Keratinocyte (primary cell): Measurements from ENCODE around the gene EPB41L2. TPM values are rescaled to one million over a fixed set of nuclear protein-coding genes. Genes with fewer than 3 reads are reported as not detected.

ENCODE experiments used
- DNase-seq: peaks from one replicate; pipeline ENCODE4 v3.0.0-alpha.2; 2011; ENCODE audit warnings: low read depth, missing footprints, low spot score
- FAIRE-seq: peaks from 2 replicates; lab custom pipeline; 2011; peaks lifted over from hg19 to GRCh38; lab: Jason Lieb, UNC
- H2AFZ ChIP-seq: 2 replicates; pipeline ENCODE4 v1.6.0; 2012; ENCODE audit warnings: low read length, control low read depth, inconsistent platforms; ENCODE audit not compliant: control insufficient read depth
- H3K27ac ChIP-seq: 2 replicates; pipeline ENCODE4 v1.5.1; 2011; ENCODE audit warnings: low read length; ENCODE audit not compliant: control insufficient read depth, insufficient read depth
- H3K27me3 ChIP-seq: 3 replicates; pipeline ENCODE4 v1.6.0; 2011; ENCODE audit warnings: low read length; ENCODE audit not compliant: control insufficient read depth, insufficient read depth; ENCODE audit errors: extremely low read depth
- H3K36me3 ChIP-seq, 2 experiments: 2 replicates in 1 of 2; 3 replicates in 1 of 2; pipeline ENCODE4 v1.5.1; 2011; ENCODE audit warnings: low read length in 2 of 2, mild to moderate bottlenecking in 1 of 2; ENCODE audit not compliant: control insufficient read depth in 2 of 2, insufficient read depth in 2 of 2; ENCODE audit errors: extremely low read depth in 1 of 2
- H3K4me1 ChIP-seq: 3 replicates; pipeline ENCODE4 v1.5.1; 2011; ENCODE audit warnings: low read length; ENCODE audit not compliant: control insufficient read depth, insufficient read depth; ENCODE audit errors: extremely low read depth
- H3K4me2 ChIP-seq: 3 replicates; pipeline ENCODE4 v1.6.0; 2011; ENCODE audit warnings: low read depth, low read length; ENCODE audit not compliant: control insufficient read depth, insufficient read depth; ENCODE audit errors: extremely low read depth
- H3K4me3 ChIP-seq, 3 experiments: fragments of 200-600 bp in 1 of 3; sonication (generic) in 1 of 3; 2 replicates in 2 of 3; 3 replicates in 1 of 3; pipeline ENCODE4 v1.5.1; 2011 to 2016; ENCODE audit warnings: low read length in 3 of 3, mild to moderate bottlenecking in 3 of 3, control low read depth in 2 of 3, inconsistent platforms in 1 of 3, low read depth in 1 of 3, mixed read lengths in 1 of 3, mixed run types in 1 of 3, moderate library complexity in 1 of 3; ENCODE audit not compliant: control insufficient read depth in 2 of 3, insufficient read depth in 2 of 3; ENCODE audit errors: extremely low read depth in 1 of 3
- H3K79me2 ChIP-seq: 2 replicates; pipeline ENCODE4 v1.6.0; 2012; ENCODE audit warnings: low read length; ENCODE audit not compliant: control insufficient read depth, insufficient read depth
- H3K9ac ChIP-seq: 3 replicates; pipeline ENCODE4 v1.6.0; 2011; ENCODE audit warnings: low read length; ENCODE audit not compliant: control insufficient read depth, insufficient read depth; ENCODE audit errors: extremely low read depth
- H3K9me1 ChIP-seq: 3 replicates; pipeline ENCODE4 v1.6.0; 2011; ENCODE audit warnings: low read length; ENCODE audit not compliant: control insufficient read depth, insufficient read depth; ENCODE audit errors: extremely low read depth
- H3K9me3 ChIP-seq: 2 replicates; pipeline ENCODE4 v1.5.1; 2012; ENCODE audit warnings: low read depth, low read length; ENCODE audit not compliant: control insufficient read depth
- H4K20me1 ChIP-seq: 3 replicates; pipeline ENCODE4 v1.6.0; 2011; ENCODE audit warnings: low read length; ENCODE audit not compliant: control insufficient read depth, insufficient read depth; ENCODE audit errors: extremely low read depth
- CTCF ChIP-seq, 3 experiments: IDR thresholded peaks in 1 of 3; conservative IDR thresholded peaks in 1 of 3; optimal IDR thresholded peaks in 1 of 3; 2 replicates in 2 of 3; 3 replicates in 1 of 3; pipeline versions ENCODE3 to v1.5.1; 2011; ENCODE audit warnings: low read length in 3 of 3, mild to moderate bottlenecking in 3 of 3, moderate library complexity in 2 of 3, control low read depth in 1 of 3, inconsistent platforms in 1 of 3; ENCODE audit not compliant: insufficient read depth in 2 of 3; ENCODE audit errors: extremely low read depth in 1 of 3
- EZH2 ChIP-seq: IDR thresholded peaks from one replicate; pipeline ENCODE4 v1.6.1; 2012; ENCODE audit warnings: inconsistent platforms, mild to moderate bottlenecking, low read length, moderate library complexity
- dilution Hi-C: fragments of 300-500 bp; cut with MboI; formaldehyde crosslinking; loops from one replicate; pipeline ENCODE4 v1.7.0; 2020; ENCODE audit warnings: low sequenced_read_pairs; ENCODE audit not compliant: extremely low pct_ligation_motif_present
- polyA plus RNA-seq, 5 experiments: library from polyadenylated mRNA; depleted of rRNA in 3 of 5; stranded (reverse) in 3 of 5; stranded (forward) in 1 of 5; unstranded in 1 of 5; fragments of >200 nt; gene quantifications; 1 replicate in 1 of 5; 2 replicates in 3 of 5; 3 replicates in 1 of 5; pipeline versions ENCODE4 v1.2.1 to v1.2.3, GENCODE V29; 2011 to 2012; ENCODE audit warnings: missing spikeins in 2 of 5, low read depth in 1 of 5, low replicate concordance in 1 of 5

The EPB41L2 gene
- polyA plus RNA-seq, 1 donor (not counting 4 experiments of a cell fraction or from before 2014, with no cell fraction given) = 22.0 TPM

- Histone ChIP-seq H3K9me1 (no peaks in the 10 kb centered on the region), H3K27me3 (no peaks in the 10 kb centered on the region), H3K9me3 (no peaks in the 10 kb centered on the region), H4K20me1 (no peaks in the 10 kb centered on the region), H3K4me3 (no peak overlapping the region), H3K4me2 (no peak overlapping the region), H3K4me1 (peaks cover 11% of the 10 kb centered on the region), H3K36me3 (no peaks in the 10 kb centered on the region), H3K9ac (no peak overlapping the region), H3K79me2 (peaks cover 9% of the 10 kb centered on the region), H3K27ac (no peak overlapping the region), H2AFZ (no peak overlapping the region)
- dilution Hi-C loops = no loop called here
- TF ChIP-seq CTCF (optimal IDR thresholded peaks at IDR 0.05 in 1 of 3, IDR thresholded peaks at IDR 0.05 in 1 of 3, conservative IDR thresholded peaks at IDR 0.05 in 1 of 3; ENCODE audit: extremely low read depth in 1 of 3, insufficient read depth in 2 of 3, low read length in 3 of 3) (no peak), EZH2 (no peak)
- FAIRE-seq (no peak), DNase-seq (no peak)
Measured at GRCh38 chr6:131065824-131066171, 2.8 kb upstream of the EPB41L2 start.

DNA sequence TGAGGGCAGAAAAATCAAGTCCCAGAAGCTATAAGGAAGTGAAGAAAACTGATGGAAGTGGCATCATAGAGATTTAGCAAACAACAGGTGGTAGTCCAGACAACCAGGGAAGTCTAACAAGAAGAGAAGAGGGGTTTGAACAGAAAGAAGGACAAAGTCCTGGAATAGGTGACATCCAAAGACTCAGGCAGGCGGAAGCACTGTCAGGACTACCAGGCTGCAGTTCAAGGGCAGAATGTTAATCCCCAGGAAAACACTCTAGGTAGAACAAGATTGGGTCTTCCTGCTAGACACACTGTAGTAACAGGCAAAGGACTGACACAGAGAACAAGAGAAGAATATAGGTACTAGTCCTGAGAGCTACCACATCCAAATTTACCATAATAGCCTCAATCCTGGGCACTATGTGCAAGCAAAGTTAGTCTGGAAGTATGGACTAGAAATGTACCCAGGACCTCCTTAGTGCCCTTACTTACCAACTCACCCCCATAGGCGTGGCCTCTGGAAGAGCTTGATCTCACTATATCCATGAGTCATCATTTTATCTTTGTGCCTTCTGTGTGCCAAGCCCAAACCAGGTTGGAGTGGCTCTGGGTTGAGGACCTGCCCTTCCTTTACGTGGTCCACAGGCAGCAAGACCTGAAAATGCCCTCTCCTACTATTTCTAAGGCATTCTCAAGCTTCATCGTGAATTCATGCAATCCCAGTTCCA, 2.2 kb upstream of the EPB41L2 start:
- Histone ChIP-seq H2AFZ (no peak overlapping the region), H3K9ac (no peak overlapping the region), H3K9me1 (no peaks in the 10 kb centered on the region), H3K36me3 (no peaks in the 10 kb centered on the region), H3K4me1 (peaks cover 11% of the 10 kb centered on the region), H3K79me2 (peaks cover 9% of the 10 kb centered on the region), H3K27ac (no peak overlapping the region), H3K4me2 (no peak overlapping the region), H3K27me3 (no peaks in the 10 kb centered on the region), H3K9me3 (no peaks in the 10 kb centered on the region), H4K20me1 (no peaks in the 10 kb centered on the region), H3K4me3 (no peak overlapping the region)
- dilution Hi-C loops = no loop called here
- FAIRE-seq = no peak
- TF ChIP-seq CTCF (optimal IDR thresholded peaks at IDR 0.05 in 1 of 3, IDR thresholded peaks at IDR 0.05 in 1 of 3, conservative IDR thresholded peaks at IDR 0.05 in 1 of 3; ENCODE audit: extremely low read depth in 1 of 3, insufficient read depth in 2 of 3, low read length in 3 of 3) = no peak
- no peak for TF ChIP-seq EZH2
- DNase-seq = no peak
